ENCODE measurements around the gene PTPRK.

DNA sequence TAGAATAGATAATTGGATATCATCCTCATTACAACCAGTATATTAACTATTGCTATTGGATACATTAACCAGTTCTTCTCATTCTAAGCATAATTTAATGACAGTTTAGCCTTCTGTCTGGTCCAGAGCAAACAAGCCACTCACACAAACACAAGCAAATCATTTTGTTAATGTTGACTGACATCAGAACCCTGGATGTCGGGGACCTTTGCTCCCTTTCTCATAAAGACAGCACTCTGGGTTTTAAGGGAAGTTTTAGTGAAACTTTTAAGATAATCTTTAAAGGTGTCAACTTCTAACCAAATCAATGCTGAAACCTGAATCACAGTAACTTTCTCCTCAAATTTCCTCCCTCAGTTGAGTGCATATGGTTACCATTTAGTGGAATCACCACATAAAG, 113.9 kb downstream of the PTPRK start:
- TF ChIP-seq POLR2AphosphoS5 (IDR thresholded peaks at IDR 0.05) (no peak), EP300 (IDR thresholded peaks at IDR 0.05) (no peak), POLR2A (IDR thresholded peaks at IDR 0.05) (no peak)
- TF ChIP-seq, protein P1, sequence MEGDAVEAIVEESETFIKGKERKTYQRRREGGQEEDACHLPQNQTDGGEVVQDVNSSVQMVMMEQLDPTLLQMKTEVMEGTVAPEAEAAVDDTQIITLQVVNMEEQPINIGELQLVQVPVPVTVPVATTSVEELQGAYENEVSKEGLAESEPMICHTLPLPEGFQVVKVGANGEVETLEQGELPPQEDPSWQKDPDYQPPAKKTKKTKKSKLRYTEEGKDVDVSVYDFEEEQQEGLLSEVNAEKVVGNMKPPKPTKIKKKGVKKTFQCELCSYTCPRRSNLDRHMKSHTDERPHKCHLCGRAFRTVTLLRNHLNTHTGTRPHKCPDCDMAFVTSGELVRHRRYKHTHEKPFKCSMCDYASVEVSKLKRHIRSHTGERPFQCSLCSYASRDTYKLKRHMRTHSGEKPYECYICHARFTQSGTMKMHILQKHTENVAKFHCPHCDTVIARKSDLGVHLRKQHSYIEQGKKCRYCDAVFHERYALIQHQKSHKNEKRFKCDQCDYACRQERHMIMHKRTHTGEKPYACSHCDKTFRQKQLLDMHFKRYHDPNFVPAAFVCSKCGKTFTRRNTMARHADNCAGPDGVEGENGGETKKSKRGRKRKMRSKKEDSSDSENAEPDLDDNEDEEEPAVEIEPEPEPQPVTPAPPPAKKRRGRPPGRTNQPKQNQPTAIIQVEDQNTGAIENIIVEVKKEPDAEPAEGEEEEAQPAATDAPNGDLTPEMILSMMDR (IDR thresholded peaks at IDR 0.05): no peak

Data from suprapubic skin (tissue), 4 donors.